WERI-Rb-1 (cell line): ENCODE data around the gene CDK5RAP2.

ENCODE experiments used
- DNase-seq: peaks from one replicate; pipeline ENCODE4 v3.0.0-alpha.2; 2020
- H3K27ac ChIP-seq: fragments of 250-450 bp; sonication (Bioruptor Pico); 2 replicates; pipeline ENCODE4 v1.5.1; 2020; ENCODE audit warnings: mild to moderate bottlenecking, moderate library complexity
- H3K27me3 ChIP-seq: fragments of 250-450 bp; sonication (Bioruptor Pico); 2 replicates; pipeline ENCODE4 v1.5.1; 2021; ENCODE audit warnings: mild to moderate bottlenecking, low read depth, moderate library complexity; ENCODE audit not compliant: insufficient read depth, severe bottlenecking
- H3K36me3 ChIP-seq: fragments of 250-450 bp; sonication (Bioruptor Pico); 2 replicates; pipeline ENCODE4 v1.5.1; 2020; ENCODE audit warnings: mild to moderate bottlenecking, moderate library complexity
- H3K4me3 ChIP-seq: 2 replicates; pipeline ENCODE4 v1.5.1; 2011; ENCODE audit warnings: low read depth, mild to moderate bottlenecking, control low read depth, low read length
- H3K9me3 ChIP-seq: fragments of 250-450 bp; sonication (Bioruptor Pico); 2 replicates; pipeline ENCODE4 v1.5.1; 2021; ENCODE audit warnings: mild to moderate bottlenecking, moderate library complexity; ENCODE audit not compliant: severe bottlenecking
- CTCF ChIP-seq: IDR thresholded peaks from 2 replicates; pipeline ENCODE4 v1.5.1; 2011; ENCODE audit warnings: low read depth, mild to moderate bottlenecking, control low read depth, inconsistent platforms, low read length

CDK5RAP2 gene

GRCh38 chr9:120387257-120388002 lies 192.5 kb downstream of the CDK5RAP2 start:
- no peaks in the 10 kb centered on the region for H3K9me3 ChIP-seq
- H3K27me3 ChIP-seq, result no peaks in the 10 kb centered on the region
- H3K4me3 ChIP-seq, result no peak overlapping the region
- H3K27ac ChIP-seq, result no peak overlapping the region; the same call in 1 of the 2 replicates
- no peak for DNase-seq
- peaks cover 48% of the 10 kb centered on the region for H3K36me3 ChIP-seq
- TF ChIP-seq CTCF, result no peak

- H3K9me3 ChIP-seq, result no peaks in the 10 kb centered on the region
- no peak for TF ChIP-seq CTCF
- H3K27me3 ChIP-seq, result no peaks in the 10 kb centered on the region
- no peak overlapping the region for H3K4me3 ChIP-seq
- H3K27ac ChIP-seq, result no peak overlapping the region; the same call in 1 of the 2 replicates
- peak; percentile 24 for DNase-seq
- H3K36me3 ChIP-seq, result peaks cover 39% of the 10 kb centered on the region
These were observed 193.4 kb downstream of the CDK5RAP2 start for GRCh38 chr9:120386390-120387131.

GRCh38 chr9:120385606-120386389 lies 194.2 kb downstream of the CDK5RAP2 start:
- no peak for DNase-seq
- H3K9me3 ChIP-seq, result no peaks in the 10 kb centered on the region
- no peak overlapping the region for H3K27ac ChIP-seq
- no peak overlapping the region for H3K4me3 ChIP-seq
- no peak for TF ChIP-seq CTCF
- no peaks in the 10 kb centered on the region for H3K27me3 ChIP-seq
- H3K36me3 ChIP-seq, result peaks cover 32% of the 10 kb centered on the region

GRCh38 chr9:120384925-120385272 lies 195.1 kb downstream of the CDK5RAP2 start:
- Histone ChIP-seq H3K27ac (no peak overlapping the region), H3K27me3 (no peaks in the 10 kb centered on the region), H3K4me3 (no peak overlapping the region), H3K9me3 (peaks cover 1% of the 10 kb centered on the region), H3K36me3 (peaks cover 23% of the 10 kb centered on the region)
- TF ChIP-seq CTCF, result no peak
- no peak for DNase-seq

GRCh38 chr9:120383999-120384924 lies 195.7 kb downstream of the CDK5RAP2 start:
- Histone ChIP-seq H3K9me3 (peaks cover 8% of the 10 kb centered on the region), H3K27ac (no peak overlapping the region), H3K36me3 (peaks cover 16% of the 10 kb centered on the region), H3K27me3 (no peaks in the 10 kb centered on the region), H3K4me3 (no peak overlapping the region)
- no peak for TF ChIP-seq CTCF
- no peak for DNase-seq
